ENCODE data around the gene TBC1D22A. TPM values are rescaled to one million over a fixed set of nuclear protein-coding genes. Genes with fewer than 3 reads are reported as not detected.
"Not testable (repeated sequence)": the region's sequence is repeated elsewhere in the genome, so short reads cannot be mapped to it uniquely, and the experiment has no call there.

The TBC1D22A gene
- total RNA-seq, 3 donors from 2014 or later: 29.8 to 31.1 (median 29.9) TPM

- ATAC-seq (peak in 1 of 2 donors; percentile 28), DNase-seq (no peak)
- Mint-ChIP-seq H3K36me3 (ENCODE audit: insufficient read depth) (peaks cover 6% of the 10 kb centered on the region), H3K9me3 (no peaks in the 10 kb centered on the region), H3K4me1 (ENCODE audit: low read depth) (peaks cover 33% of the 10 kb centered on the region), H3K27me3 (ENCODE audit: low read depth) (no peaks in the 10 kb centered on the region), H3K4me3 (no peak overlapping the region)
These were observed 281.6 kb downstream of the TBC1D22A start for GRCh38 chr22:47043835-47044721.

- peaks cover 34% of the 10 kb centered on the region for H3K4me1 Mint-ChIP-seq (ENCODE audit: low read depth)
- H3K36me3 Mint-ChIP-seq (ENCODE audit: insufficient read depth): peaks cover 3% of the 10 kb centered on the region
- DNase-seq (no peak), ATAC-seq (no peak)
- no peak overlapping the region for H3K4me3 Mint-ChIP-seq
- no peaks in the 10 kb centered on the region for H3K27me3 Mint-ChIP-seq (ENCODE audit: low read depth)
- no peaks in the 10 kb centered on the region for H3K9me3 Mint-ChIP-seq
These were observed 282.5 kb downstream of the TBC1D22A start for GRCh38 chr22:47044722-47045535.

GRCh38 chr22:47045691-47046410, 283.4 kb downstream of the TBC1D22A start:
- Mint-ChIP-seq H3K4me3 (no peak overlapping the region), H3K9me3 (no peaks in the 10 kb centered on the region), H3K27me3 (ENCODE audit: low read depth) (no peaks in the 10 kb centered on the region), H3K4me1 (ENCODE audit: low read depth) (peaks cover 31% of the 10 kb centered on the region), H3K36me3 (ENCODE audit: insufficient read depth) (no peaks in the 10 kb centered on the region)
- ATAC-seq (no peak), DNase-seq (no peak)

- Mint-ChIP-seq H3K9me3 (no peaks in the 10 kb centered on the region), H3K4me1 (ENCODE audit: low read depth) (peaks cover 31% of the 10 kb centered on the region), H3K4me3 (no peak overlapping the region), H3K27me3 (ENCODE audit: low read depth) (no peaks in the 10 kb centered on the region), H3K36me3 (ENCODE audit: insufficient read depth) (no peaks in the 10 kb centered on the region)
- DNase-seq (no peak), ATAC-seq (no peak)
These were observed 284.1 kb downstream of the TBC1D22A start for GRCh38 chr22:47046411-47047065.

GRCh38 chr22:47047321-47048122, 285.1 kb downstream of the TBC1D22A start:
- no peaks in the 10 kb centered on the region for H3K9me3 Mint-ChIP-seq
- H3K4me1 Mint-ChIP-seq (ENCODE audit: low read depth): peaks cover 27% of the 10 kb centered on the region
- H3K36me3 Mint-ChIP-seq (ENCODE audit: insufficient read depth): no peaks in the 10 kb centered on the region
- DNase-seq (no peak), ATAC-seq (peak in 1 of 2 donors; percentile 2)
- no peak overlapping the region for H3K4me3 Mint-ChIP-seq
- H3K27me3 Mint-ChIP-seq (ENCODE audit: low read depth): no peaks in the 10 kb centered on the region

GRCh38 chr22:47048123-47049077, 285.9 kb downstream of the TBC1D22A start:
- H3K4me3 Mint-ChIP-seq: no peak overlapping the region
- no peaks in the 10 kb centered on the region for H3K9me3 Mint-ChIP-seq
- H3K27me3 Mint-ChIP-seq (ENCODE audit: low read depth): no peaks in the 10 kb centered on the region
- ATAC-seq (no peak), DNase-seq (no peak)
- peaks cover 21% of the 10 kb centered on the region for H3K4me1 Mint-ChIP-seq (ENCODE audit: low read depth)
- H3K36me3 Mint-ChIP-seq (ENCODE audit: insufficient read depth): no peaks in the 10 kb centered on the region

- no peaks in the 10 kb centered on the region for H3K27me3 Mint-ChIP-seq (ENCODE audit: low read depth)
- no peak for ATAC-seq
- no peak for DNase-seq
- H3K4me1 Mint-ChIP-seq (ENCODE audit: low read depth): peaks cover 15% of the 10 kb centered on the region
- no peak overlapping the region for H3K4me3 Mint-ChIP-seq
- no peaks in the 10 kb centered on the region for H3K9me3 Mint-ChIP-seq
- peaks cover 6% of the 10 kb centered on the region for H3K36me3 Mint-ChIP-seq (ENCODE audit: insufficient read depth)
These were observed 286.7 kb downstream of the TBC1D22A start for GRCh38 chr22:47049078-47049624.

GRCh38 chr22:47049736-47050400, 287.4 kb downstream of the TBC1D22A start:
- not testable (repeated sequence) for H3K4me3 Mint-ChIP-seq; H3K9me3 Mint-ChIP-seq; DNase-seq; H3K4me1 Mint-ChIP-seq (ENCODE audit: low read depth); H3K27me3 Mint-ChIP-seq (ENCODE audit: low read depth); H3K36me3 Mint-ChIP-seq (ENCODE audit: insufficient read depth); ATAC-seq

GRCh38 chr22:47050401-47051051, 288.1 kb downstream of the TBC1D22A start:
- Mint-ChIP-seq H3K4me1 (ENCODE audit: low read depth) (peaks cover 5% of the 10 kb centered on the region), H3K27me3 (ENCODE audit: low read depth) (no peaks in the 10 kb centered on the region), H3K36me3 (ENCODE audit: insufficient read depth) (peaks cover 6% of the 10 kb centered on the region), H3K9me3 (no peaks in the 10 kb centered on the region), H3K4me3 (no peak overlapping the region)
- ATAC-seq (no peak), DNase-seq (no peak)

GRCh38 chr22:47051441-47052071, 289.1 kb downstream of the TBC1D22A start:
- Mint-ChIP-seq H3K4me3 (no peak overlapping the region), H3K4me1 (ENCODE audit: low read depth) (peaks cover 5% of the 10 kb centered on the region)

More at GRCh38 chr22:47051441-47052071, 289.1 kb downstream of the TBC1D22A start:
- ATAC-seq (no peak), DNase-seq (no peak)
- Mint-ChIP-seq H3K27me3 (ENCODE audit: low read depth) (no peaks in the 10 kb centered on the region), H3K9me3 (no peaks in the 10 kb centered on the region), H3K36me3 (ENCODE audit: insufficient read depth) (peaks cover 11% of the 10 kb centered on the region)

All from activated T-cell treated with anti-CD3 and anti-CD28 coated beads, Interleukin-2, amount 50 U/mL, for 4 hours (primary cell).